ENCODE results near the gene GNG14.
A peak's percentile ranks its signal among the peaks of the same experiment; 100 is the strongest.
"Not testable (repeated sequence)": the region's sequence is repeated elsewhere in the genome, so short reads cannot be mapped to it uniquely, and the experiment has no call there.

GNG14 gene

GRCh38 chr19:12687496-12688196 lies at the start of gene GNG14:
GNG14 (plus strand) TSS chr19:12687998; CDS start chr19:12688049, 51 bp downstream.
- no peak for DNase-seq (ENCODE audit: low read depth)

- DNase-seq (ENCODE audit: low read depth) = no peak
These were observed 49.1 kb upstream of the GNG14 start for GRCh38 chr19:12638611-12639182.

- DNase-seq (ENCODE audit: low read depth) = peak; percentile 28
These were observed 47.7 kb upstream of the GNG14 start for GRCh38 chr19:12639901-12640613.

- DNase-seq (ENCODE audit: low read depth) = no peak
These were observed 46.3 kb upstream of the GNG14 start for GRCh38 chr19:12641456-12641855.

GRCh38 chr19:12642506-12642905 lies 45.3 kb upstream of the GNG14 start:
- DNase-seq (ENCODE audit: low read depth) = no peak

GRCh38 chr19:12643716-12644115 lies 44.1 kb upstream of the GNG14 start:
- DNase-seq (ENCODE audit: low read depth) = not testable (repeated sequence)

- DNase-seq (ENCODE audit: low read depth) = no peak
These were observed 41.2 kb upstream of the GNG14 start for GRCh38 chr19:12646551-12646950.

GRCh38 chr19:12647047-12647446 lies 40.8 kb upstream of the GNG14 start:
- no peak for DNase-seq (ENCODE audit: low read depth)

- DNase-seq (ENCODE audit: low read depth) = no peak
These were observed 40.2 kb upstream of the GNG14 start for GRCh38 chr19:12647490-12648071.

- DNase-seq (ENCODE audit: low read depth) = no peak
These were observed 39.7 kb upstream of the GNG14 start for GRCh38 chr19:12648088-12648487.

- DNase-seq (ENCODE audit: low read depth) = no peak
These were observed 37.9 kb upstream of the GNG14 start for GRCh38 chr19:12649941-12650340.

GRCh38 chr19:12652219-12652618 lies 35.6 kb upstream of the GNG14 start:
- no peak for DNase-seq (ENCODE audit: low read depth)

GRCh38 chr19:12655546-12655945 lies 32.3 kb upstream of the GNG14 start:
- no peak for DNase-seq (ENCODE audit: low read depth)

- no peak for DNase-seq (ENCODE audit: low read depth)
These were observed 30.8 kb upstream of the GNG14 start for GRCh38 chr19:12656899-12657571.

GRCh38 chr19:12657966-12658365 lies 29.8 kb upstream of the GNG14 start:
- DNase-seq (ENCODE audit: low read depth) = no peak

- no peak for DNase-seq (ENCODE audit: low read depth)
These were observed 26.8 kb upstream of the GNG14 start for GRCh38 chr19:12660980-12661379.

- DNase-seq (ENCODE audit: low read depth) = no peak
These were observed 23.2 kb upstream of the GNG14 start for GRCh38 chr19:12664406-12665280.

GRCh38 chr19:12665281-12665573 lies 22.6 kb upstream of the GNG14 start:
- DNase-seq (ENCODE audit: low read depth) = no peak

GRCh38 chr19:12665671-12666264 lies 22.0 kb upstream of the GNG14 start:
- no peak for DNase-seq (ENCODE audit: low read depth)

- no peak for DNase-seq (ENCODE audit: low read depth)
These were observed 21.3 kb upstream of the GNG14 start, which contains the start of the genes MAN2B1 and WDR83 for GRCh38 chr19:12666265-12667048. MAN2B1 (minus strand) TSS chr19:12666742; CDS start chr19:12666701, 41 bp downstream. WDR83 (plus strand) TSS chr19:12666807; CDS start chr19:12669791, 2,984 bp downstream.
